HCT116 (cell line): ENCODE data around the gene CERS5. TPM values are rescaled to one million over a fixed set of nuclear protein-coding genes. Genes with fewer than 3 reads are reported as not detected.

Experiments used
- ATAC-seq: fragments of 200-7000 bp; cut with Tn5 transposase; 2 replicates; pipeline ENCODE4 v1.9.1; 2020; ENCODE audit warnings: mild to moderate bottlenecking, moderate library complexity
- BruUV-seq: library from RNA; stranded (reverse); fragments of 400-500 nt; replicated peaks from 2 replicates; lab custom pipeline; 2021; lab: Mats Ljungman, UMichigan
- CTCF ChIA-PET: fragments of 300-600 bp; sonication (Branson Sonifier 250); formaldehyde crosslinking; loops from one replicate; lab custom pipeline; 2021; ENCODE audit warnings: antibody characterized with exemption; lab: Charles Lee
- POLR2A ChIA-PET: fragments of 300-600, 350-600 bp; sonication (Branson Sonifier 250); formaldehyde crosslinking; loops from one replicate; lab custom pipeline; 2021; ENCODE audit warnings: antibody characterized with exemption; lab: Charles Lee
- RAD21 ChIA-PET, 2 experiments: fragments of 300-600 bp; sonication (Branson Sonifier 250); formaldehyde crosslinking; loops; one replicate each; lab custom pipeline; 2023; ENCODE audit warnings: low total read pairs in 2 of 2; ENCODE audit not compliant: uncharacterized antibody in 2 of 2, unreplicated experiment in 2 of 2, low non-redundant PET in 1 of 2; lab: Charles Lee
- DNase-seq: peaks from one replicate; pipeline ENCODE4 v3.0.0-alpha.2; 2010; ENCODE audit warnings: low read depth, low spot score
- H2AFZ ChIP-seq: fragments of 200-600 bp; shearing (Covaris generic), sonication (generic); 2 replicates; pipeline ENCODE4 v1.6.1; 2017; ENCODE audit warnings: low read depth, mixed run types, mixed read lengths, antibody characterized with exemption, low read length; ENCODE audit not compliant: poor library complexity, severe bottlenecking
- H3K27ac ChIP-seq: 2 replicates; pipeline ENCODE4 v1.5.1; 2012; ENCODE audit warnings: low read depth, low read length
- H3K27me3 ChIP-seq: fragments of 200-600 bp; sonication (generic); 2 replicates; pipeline ENCODE4 v1.6.1; 2016; ENCODE audit warnings: mixed run types, low read length, mixed read lengths; ENCODE audit not compliant: insufficient read depth
- H3K36me3 ChIP-seq, 2 experiments: fragments of 200-500 bp in 1 of 2; fragments of 200-600 bp in 1 of 2; sonication (Bioruptor generic) in 1 of 2; sonication (generic) in 1 of 2; 2 replicates each; pipeline versions ENCODE4 v1.5.1 to v1.6.1; 2014 to 2016; ENCODE audit warnings: low read length in 2 of 2, inconsistent platforms in 1 of 2, mixed read lengths in 1 of 2, mixed run types in 1 of 2; ENCODE audit not compliant: insufficient read depth in 2 of 2, control insufficient read depth in 1 of 2
- H3K4me1 ChIP-seq, 2 experiments: fragments of 200-600 bp in 1 of 2; sonication (generic) in 1 of 2; 2 replicates each; pipeline versions ENCODE4 v1.5.1 to v1.6.1; 2012 to 2017; ENCODE audit warnings: low read length in 2 of 2, inconsistent platforms in 1 of 2, mild to moderate bottlenecking in 1 of 2, mixed read lengths in 1 of 2, mixed run types in 1 of 2, moderate library complexity in 1 of 2; ENCODE audit not compliant: insufficient read depth in 2 of 2, control insufficient read depth in 1 of 2
- H3K4me2 ChIP-seq: fragments of 200-600 bp; sonication (generic); 2 replicates; pipeline ENCODE4 v1.6.1; 2017; ENCODE audit warnings: mixed run types, low read length, mixed read lengths
- H3K4me3 ChIP-seq, 2 experiments: fragments of 200-600 bp in 1 of 2; sonication (generic) in 1 of 2; replicated peaks in 1 of 2; 2 replicates each; pipeline ENCODE4 v1.5.1; 2011 to 2016; ENCODE audit warnings: low read length in 2 of 2, control low read depth in 1 of 2, low read depth in 1 of 2, mild to moderate bottlenecking in 1 of 2, mixed read lengths in 1 of 2, mixed run types in 1 of 2
- H3K79me2 ChIP-seq: fragments of 200-600 bp; sonication (generic); 2 replicates; pipeline ENCODE4 v1.6.1; 2017; ENCODE audit warnings: mild to moderate bottlenecking, mixed run types, low read length, moderate library complexity, mixed read lengths; ENCODE audit not compliant: insufficient read depth
- H3K9ac ChIP-seq: fragments of 200-600 bp; sonication (generic); 2 replicates; pipeline ENCODE4 v1.6.1; 2016; ENCODE audit warnings: low read length, mixed read lengths
- H3K9me2 ChIP-seq: fragments of 200-600 bp; sonication (generic), shearing (Covaris generic); 2 replicates; pipeline ENCODE4 v1.6.1; 2017; ENCODE audit warnings: mixed run types, mild to moderate bottlenecking, moderate library complexity; ENCODE audit not compliant: insufficient read depth
- H3K9me3 ChIP-seq, 2 experiments: fragments of 200-500 bp in 1 of 2; fragments of 200-600 bp in 1 of 2; sonication (Bioruptor generic) in 1 of 2; sonication (generic) in 1 of 2; 2 replicates each; pipeline ENCODE4 v1.6.1; 2014 to 2017; ENCODE audit warnings: low read length in 2 of 2, mixed read lengths in 2 of 2, inconsistent platforms in 1 of 2, low read depth in 1 of 2, mild to moderate bottlenecking in 1 of 2, mixed run types in 1 of 2, moderate library complexity in 1 of 2; ENCODE audit not compliant: control insufficient read depth in 1 of 2, insufficient read depth in 1 of 2
- H4K20me1 ChIP-seq: fragments of 200-600 bp; sonication (generic), shearing (Covaris generic); 2 replicates; pipeline ENCODE4 v1.6.1; 2017; ENCODE audit warnings: mixed run types, mild to moderate bottlenecking, moderate library complexity; ENCODE audit not compliant: insufficient read depth
- FOSL1 ChIP-seq: IDR thresholded peaks from 2 replicates; pipeline ENCODE4 v1.6.1; 2012; ENCODE audit warnings: low read depth
- MAX ChIP-seq: IDR thresholded peaks from 2 replicates; pipeline ENCODE4 v1.6.1; 2012
- intact Hi-C: fragments of 100-400 bp; cut with micrococcal nuclease; formaldehyde crosslinking; loops from 2 replicates; pipeline ENCODE4 v1.10.0; 2022
- total RNA-seq: library from RNA; stranded (reverse); gene quantifications from one replicate; pipeline ENCODE4 v1.2.1, GENCODE V29; 2021; ENCODE audit not compliant: unreplicated experiment

Gene CERS5
- total RNA-seq, 1 experiment from 2014 or later, result 33.4 TPM

GRCh38 chr12:50215033-50215432, 47.9 kb upstream of the CERS5 start:
- H3K27me3 ChIP-seq, result no peaks in the 10 kb centered on the region
- H3K4me1 ChIP-seq, result peaks cover 37 to 88% of the 10 kb centered on the region in 2 experiments
- no peak overlapping the region for H3K27ac ChIP-seq
- no TSS peak for BruUV-seq
- H3K9me3 ChIP-seq, result no peaks in the 10 kb centered on the region
- H3K79me2 ChIP-seq, result peaks cover 93% of the 10 kb centered on the region
- H3K36me3 ChIP-seq, result peaks cover 0 to 14% of the 10 kb centered on the region in 2 experiments; a peak in 1 of 4 replicates
- no peaks in the 10 kb centered on the region for H4K20me1 ChIP-seq
- TF ChIP-seq MAX, result no peak
- no peak overlapping the region for H3K4me2 ChIP-seq
- H3K9me2 ChIP-seq, result no peaks in the 10 kb centered on the region
- intact Hi-C loops, result loop anchor here (5.0 kb wide), 1 partner anchor 87 kb away; no protein-coding TSS in a partner anchor
- H2AFZ ChIP-seq, result no peak overlapping the region
- DNase-seq (no peak), ATAC-seq (no peak)
- ChIA-PET POLR2A (no interaction called here), CTCF (no interaction called here), RAD21 (no interaction called here)
- H3K9ac ChIP-seq, result no peak overlapping the region
- no peak overlapping the region for H3K4me3 ChIP-seq

GRCh38 chr12:50214018-50214417, 46.8 kb upstream of the CERS5 start:
- Histone ChIP-seq H3K79me2 (peaks cover 93% of the 10 kb centered on the region), H3K9me2 (no peaks in the 10 kb centered on the region), H3K27me3 (no peaks in the 10 kb centered on the region), H3K4me1 (peaks cover 27 to 88% of the 10 kb centered on the region in 2 experiments), H3K4me3 (no peak overlapping the region), H4K20me1 (no peaks in the 10 kb centered on the region), H3K9ac (peak overlapping the region; percentile 13; the same call in 1 of the 2 replicates), H3K27ac (no peak overlapping the region), H3K9me3 (no peaks in the 10 kb centered on the region), H3K36me3 (peaks cover 0 to 14% of the 10 kb centered on the region in 2 experiments; a peak in 1 of 4 replicates), H2AFZ (no peak overlapping the region), H3K4me2 (no peak overlapping the region)
- no peak for TF ChIP-seq FOSL1
- ChIA-PET CTCF (no interaction called here), RAD21 (no interaction called here), POLR2A (no interaction called here)
- ATAC-seq (no peak), DNase-seq (no peak)
- no TSS peak for BruUV-seq
- intact Hi-C loops, result no loop called here
